Ectodermal cell (in vitro differentiated cells): ENCODE results near the gene MAP4K4. TPM values are rescaled to one million over a fixed set of nuclear protein-coding genes. Genes with fewer than 3 reads are reported as not detected.
A peak's percentile ranks its signal among the peaks of the same experiment; 100 is the strongest.

Source experiments
- H3K27ac ChIP-seq: 2 replicates; pipeline ENCODE4 v1.7.0; 2013; ENCODE audit warnings: mild to moderate bottlenecking, low read depth, low read length; ENCODE audit not compliant: insufficient read depth, poor library complexity, severe bottlenecking
- H3K27me3 ChIP-seq: 2 replicates; pipeline ENCODE4 v1.7.0; 2013; ENCODE audit warnings: mild to moderate bottlenecking, low read length; ENCODE audit not compliant: insufficient read depth, control insufficient read depth, poor library complexity, severe bottlenecking
- H3K36me3 ChIP-seq: one replicate; pipeline ENCODE4 v1.7.0; 2013; ENCODE audit warnings: low read length; ENCODE audit not compliant: control insufficient read depth, insufficient read depth
- H3K4me1 ChIP-seq: one replicate; pipeline ENCODE4 v1.7.0; 2013; ENCODE audit warnings: low read length; ENCODE audit not compliant: control insufficient read depth, insufficient read depth
- H3K4me3 ChIP-seq: 2 replicates; pipeline ENCODE4 v1.7.0; 2013; ENCODE audit warnings: low read depth, low read length, control low read depth; ENCODE audit not compliant: insufficient read depth
- H3K9me3 ChIP-seq: 2 replicates; pipeline ENCODE4 v1.7.0; 2013; ENCODE audit warnings: mild to moderate bottlenecking, low read length, moderate library complexity; ENCODE audit not compliant: control insufficient read depth
- WGBS, 2 experiments: methylation state at CpG; one replicate each; pipeline ENCODE4 v1.1.7; 2013; ENCODE audit warnings: missing lambda C conversion rate in 2 of 2; 5-methylcytosine and 5-hydroxymethylcytosine counted together
- polyA plus RNA-seq, 4 experiments: library from polyadenylated mRNA; stranded (reverse); fragments of 50-300 nt; gene quantifications; one replicate each; pipeline ENCODE4 v1.2.3, GENCODE V29; 2013

The MAP4K4 gene
- polyA plus RNA-seq (2013, experiment 1 of 4), result 165 TPM
- 158 TPM for polyA plus RNA-seq (2013, experiment 2 of 4)
- polyA plus RNA-seq (2013, experiment 3 of 4), result 103 TPM
- 124 TPM for polyA plus RNA-seq (2013, experiment 4 of 4)

- H3K36me3 ChIP-seq, result no peaks in the 10 kb centered on the region
- H3K9me3 ChIP-seq, result no peaks in the 10 kb centered on the region
- peaks cover 7% of the 10 kb centered on the region for H3K27me3 ChIP-seq
- peaks cover 10% of the 10 kb centered on the region for H3K4me1 ChIP-seq
- H3K27ac ChIP-seq, result peak within 1 kb of the TSS; percentile 69
- H3K4me3 ChIP-seq, result peak within 1 kb of the TSS; percentile 88
- WGBS, 2 experiments, result 0% methylated on average over 129 of the region's 129 CpGs
Measured at GRCh38 chr2:101697124-101698013, at the start of gene MAP4K4. TSS of gene MAP4K4 (plus strand) at chr2:101697707. CDS start at chr2:101698081, 374 bp downstream.

- H3K4me3 ChIP-seq, result no peak overlapping the region
- 84 to 88% methylated on average over 7 of the region's 7 CpGs for WGBS, 2 experiments
- no peaks in the 10 kb centered on the region for H3K4me1 ChIP-seq
- no peaks in the 10 kb centered on the region for H3K27me3 ChIP-seq
- H3K27ac ChIP-seq, result no peak overlapping the region
- H3K9me3 ChIP-seq, result no peaks in the 10 kb centered on the region
- H3K36me3 ChIP-seq, result no peaks in the 10 kb centered on the region
Measured at GRCh38 chr2:101653469-101653868, 44.0 kb upstream of the MAP4K4 start.

GRCh38 chr2:101655702-101656422, 41.6 kb upstream of the MAP4K4 start:
- Histone ChIP-seq H3K27ac (no peak overlapping the region), H3K4me1 (no peaks in the 10 kb centered on the region), H3K9me3 (no peaks in the 10 kb centered on the region), H3K27me3 (no peaks in the 10 kb centered on the region), H3K36me3 (no peaks in the 10 kb centered on the region), H3K4me3 (no peak overlapping the region)
- whole genome bisulfite sequencing, 2 experiments, result 95% methylated on average over 5 of the region's 5 CpGs

- no peaks in the 10 kb centered on the region for H3K36me3 ChIP-seq
- no peaks in the 10 kb centered on the region for H3K27me3 ChIP-seq
- H3K4me3 ChIP-seq, result no peak overlapping the region
- no peak overlapping the region for H3K27ac ChIP-seq
- 84 to 90% methylated on average over 6 of the region's 6 CpGs for WGBS, 2 experiments
- H3K4me1 ChIP-seq, result no peaks in the 10 kb centered on the region
- no peaks in the 10 kb centered on the region for H3K9me3 ChIP-seq
Measured at GRCh38 chr2:101657787-101658186, 39.7 kb upstream of the MAP4K4 start.

GRCh38 chr2:101658387-101658786, 39.1 kb upstream of the MAP4K4 start:
- no peak overlapping the region for H3K4me3 ChIP-seq
- no peaks in the 10 kb centered on the region for H3K9me3 ChIP-seq
- no peaks in the 10 kb centered on the region for H3K4me1 ChIP-seq
- H3K27me3 ChIP-seq, result no peaks in the 10 kb centered on the region
- no peak overlapping the region for H3K27ac ChIP-seq
- H3K36me3 ChIP-seq, result no peaks in the 10 kb centered on the region

GRCh38 chr2:101665312-101665711, 32.2 kb upstream of the MAP4K4 start:
- H3K27me3 ChIP-seq, result no peaks in the 10 kb centered on the region
- no peaks in the 10 kb centered on the region for H3K36me3 ChIP-seq
- 91 to 93% methylated on average over 10 of the region's 10 CpGs for WGBS, 2 experiments
- no peaks in the 10 kb centered on the region for H3K9me3 ChIP-seq
- H3K4me3 ChIP-seq, result no peak overlapping the region
- no peak overlapping the region for H3K27ac ChIP-seq
- H3K4me1 ChIP-seq, result no peaks in the 10 kb centered on the region

GRCh38 chr2:101667823-101668222, 29.7 kb upstream of the MAP4K4 start:
- Histone ChIP-seq H3K36me3 (no peaks in the 10 kb centered on the region), H3K9me3 (no peaks in the 10 kb centered on the region), H3K4me3 (no peak overlapping the region), H3K27me3 (no peaks in the 10 kb centered on the region), H3K4me1 (no peaks in the 10 kb centered on the region), H3K27ac (no peak overlapping the region)
- 74 to 83% methylated on average over 1 of the region's 1 CpG for WGBS, 2 experiments

- H3K9me3 ChIP-seq, result no peaks in the 10 kb centered on the region
- 76 to 100% methylated on average over 1 to 2 of the region's 2 CpGs for WGBS, 2 experiments
Measured at GRCh38 chr2:101672047-101672446, 25.5 kb upstream of the MAP4K4 start.

GRCh38 chr2:101673920-101674319, 23.6 kb upstream of the MAP4K4 start:
- H3K36me3 ChIP-seq, result no peaks in the 10 kb centered on the region
- no peak overlapping the region for H3K4me3 ChIP-seq
- H3K9me3 ChIP-seq, result no peaks in the 10 kb centered on the region
- 94 to 98% methylated on average over 5 of the region's 5 CpGs for WGBS, 2 experiments
- H3K4me1 ChIP-seq, result no peaks in the 10 kb centered on the region
- H3K27me3 ChIP-seq, result no peaks in the 10 kb centered on the region
- H3K27ac ChIP-seq, result no peak overlapping the region

More at GRCh38 chr2:101672047-101672446, 25.5 kb upstream of the MAP4K4 start:
- H3K27me3 ChIP-seq, result no peaks in the 10 kb centered on the region
- H3K36me3 ChIP-seq, result no peaks in the 10 kb centered on the region
- H3K4me1 ChIP-seq, result no peaks in the 10 kb centered on the region
- H3K4me3 ChIP-seq, result no peak overlapping the region
- H3K27ac ChIP-seq, result no peak overlapping the region

- H3K27me3 ChIP-seq, result no peaks in the 10 kb centered on the region
- WGBS, 2 experiments, result 86 to 87% methylated on average over 2 of the region's 2 CpGs
- no peak overlapping the region for H3K27ac ChIP-seq
- no peaks in the 10 kb centered on the region for H3K36me3 ChIP-seq
- no peak overlapping the region for H3K4me3 ChIP-seq
- H3K9me3 ChIP-seq, result no peaks in the 10 kb centered on the region
- no peaks in the 10 kb centered on the region for H3K4me1 ChIP-seq
Measured at GRCh38 chr2:101675512-101675911, 22.0 kb upstream of the MAP4K4 start.
